GM23338 (cell line): ENCODE measurements around the gene ORAI3.

ENCODE experiments used
- CREB1 ChIP-seq: fragments of 250-450 bp; sonication (Bioruptor Pico); IDR thresholded peaks from 2 replicates; pipeline ENCODE4 v1.5.0; 2020; ENCODE audit warnings: low read depth, mild to moderate bottlenecking, moderate library complexity
- CTCF ChIP-seq, 2 experiments: fragments of 200-600 bp in 1 of 2; sonication (generic) in 1 of 2; conservative IDR thresholded peaks; 2 replicates each; pipeline versions ENCODE4 v1.5.1 to v1.6.1; 2016 to 2017; ENCODE audit warnings: antibody characterized with exemption in 2 of 2, low read depth in 2 of 2, mild to moderate bottlenecking in 2 of 2, moderate library complexity in 1 of 2
- ETS1 ChIP-seq: IDR thresholded peaks from 2 replicates; pipeline ENCODE4 v1.6.1; 2016; ENCODE audit warnings: antibody characterized with exemption
- EZH2 ChIP-seq: fragments of 200-600 bp; sonication (generic); IDR thresholded peaks from one replicate; pipeline ENCODE4 v1.8.0; 2017; ENCODE audit warnings: antibody characterized with exemption, mild to moderate bottlenecking, low read depth; ENCODE audit not compliant: unreplicated experiment
- EZH2phosphoT487 ChIP-seq: fragments of 200-600 bp; sonication (generic); IDR thresholded peaks from one replicate; pipeline ENCODE4 v1.8.1; 2018; ENCODE audit warnings: antibody characterized with exemption; ENCODE audit not compliant: unreplicated experiment
- JUNB ChIP-seq: IDR thresholded peaks from one replicate; pipeline ENCODE4 v1.6.1; 2016; ENCODE audit warnings: antibody characterized with exemption; ENCODE audit not compliant: unreplicated experiment
- NANOG ChIP-seq: IDR thresholded peaks from 2 replicates; pipeline ENCODE4 v1.6.1; 2016; ENCODE audit warnings: antibody characterized with exemption, borderline replicate concordance
- POLR2AphosphoS5 ChIP-seq: IDR thresholded peaks from 2 replicates; pipeline ENCODE4 v1.6.1; 2016; ENCODE audit warnings: antibody characterized with exemption, low read depth
- REST ChIP-seq: IDR thresholded peaks from one replicate; pipeline ENCODE4 v1.6.1; 2018; ENCODE audit warnings: antibody characterized with exemption; ENCODE audit not compliant: unreplicated experiment
- STAT1 ChIP-seq: IDR thresholded peaks from one replicate; pipeline ENCODE4 v1.6.1; 2016; ENCODE audit warnings: antibody characterized with exemption; ENCODE audit not compliant: unreplicated experiment
- ZNF114 ChIP-seq: fragments of 250-450 bp; sonication (Bioruptor Pico); IDR thresholded peaks from 2 replicates; pipeline ENCODE4 v1.5.0; 2020; ENCODE audit warnings: mild to moderate bottlenecking, moderate library complexity
- ZNF331 ChIP-seq: fragments of 250-450 bp; sonication (Bioruptor Pico); IDR thresholded peaks from 2 replicates; pipeline ENCODE4 v1.5.0; 2020; ENCODE audit warnings: low read depth, mild to moderate bottlenecking, moderate library complexity
- ZNF462 ChIP-seq: fragments of 250-450 bp; sonication (Bioruptor Pico); IDR thresholded peaks from 2 replicates; pipeline ENCODE4 v1.5.0; 2020; ENCODE audit warnings: mild to moderate bottlenecking, moderate library complexity

GRCh38 chr16:30984669-30985400 lies 36.0 kb downstream of the ORAI3 start, which contains the start of gene HSD3B7:
- TF ChIP-seq CTCF (conservative IDR thresholded peaks at IDR 0.05; ENCODE audit: low read depth in 2 of 2) (peak; percentile 87 to 91), ZNF114 (CRISPR knock-in tag) (no peak), CREB1 (CRISPR knock-in tag) (peak; percentile 74), EZH2 (no peak), POLR2AphosphoS5 (no peak), EZH2phosphoT487 (no peak), REST (no peak), ETS1 (no peak), ZNF331 (CRISPR knock-in tag) (no peak), JUNB (no peak), STAT1 (no peak), NANOG (no peak), ZNF462 (no peak)
